Activated CD4-positive, CD25-positive, alpha-beta regulatory T cell (primary cell): ENCODE measurements around the gene TRIM41.

ENCODE experiments used
- DNase-seq, 4 experiments: peaks; one replicate each; lab custom pipeline; 2025; lab: John Stamatoyannopoulos, UW

Gene TRIM41

GRCh38 chr5:181232593-181232992 is 9.5 kb downstream of the TRIM41 start:
- DNase-seq = no peak

- DNase-seq = no peak
These were observed 10.2 kb downstream of the TRIM41 start for GRCh38 chr5:181233088-181233800.

GRCh38 chr5:181233801-181234454 is 10.8 kb downstream of the TRIM41 start:
- no peak for DNase-seq

GRCh38 chr5:181234455-181235306 is 11.6 kb downstream of the TRIM41 start:
- no peak for DNase-seq

GRCh38 chr5:181235323-181235688 is 12.2 kb downstream of the TRIM41 start:
- no peak for DNase-seq

- no peak for DNase-seq
These were observed 12.7 kb downstream of the TRIM41 start for GRCh38 chr5:181235689-181236366.

GRCh38 chr5:181236471-181236870 is 13.4 kb downstream of the TRIM41 start:
- no peak for DNase-seq

- DNase-seq = no peak
These were observed 14.0 kb downstream of the TRIM41 start for GRCh38 chr5:181236954-181237641.

- no peak for DNase-seq
These were observed 14.8 kb downstream of the TRIM41 start for GRCh38 chr5:181237729-181238385.

- no peak for DNase-seq
These were observed 16.1 kb downstream of the TRIM41 start for GRCh38 chr5:181239062-181239663.

- no peak for DNase-seq
These were observed 18.4 kb downstream of the TRIM41 start for GRCh38 chr5:181241393-181241975.

- DNase-seq = no peak
These were observed 19.0 kb downstream of the TRIM41 start for GRCh38 chr5:181242031-181242451.

- DNase-seq = no peak
These were observed 20.0 kb downstream of the TRIM41 start for GRCh38 chr5:181243018-181243563.

- DNase-seq = no peak
These were observed 20.7 kb downstream of the TRIM41 start, which contains the start of gene RACK1 for GRCh38 chr5:181243564-181244343. Gene RACK1 (minus strand): TSS chr5:181243906. CDS start chr5:181243800, 106 bp downstream.

- DNase-seq = no peak
These were observed 22.6 kb downstream of the TRIM41 start for GRCh38 chr5:181245427-181246275.

GRCh38 chr5:181246276-181247049 is 23.4 kb downstream of the TRIM41 start:
- no peak for DNase-seq

GRCh38 chr5:181248277-181248676 is 25.2 kb downstream of the TRIM41 start:
- DNase-seq = no peak
